Stimulated activated CD8-positive, alpha-beta memory T cell treated with anti-CD3 and anti-CD28 coated beads, Interleukin-12 subunit alpha, Interleukin-12 subunit beta, amount 100 ng/mL, for 1 hour (primary cell): ENCODE data around the gene NPPA.
A peak's percentile ranks its signal among the peaks of the same experiment; 100 is the strongest.
"Not testable (repeated sequence)": the region's sequence is repeated elsewhere in the genome, so short reads cannot be mapped to it uniquely, and the experiment has no call there.

Experiments
- DNase-seq: peaks from one replicate; pipeline ENCODE4 v3.0.0-alpha.2; 2020; ENCODE audit warnings: low read depth

NPPA gene

DNA sequence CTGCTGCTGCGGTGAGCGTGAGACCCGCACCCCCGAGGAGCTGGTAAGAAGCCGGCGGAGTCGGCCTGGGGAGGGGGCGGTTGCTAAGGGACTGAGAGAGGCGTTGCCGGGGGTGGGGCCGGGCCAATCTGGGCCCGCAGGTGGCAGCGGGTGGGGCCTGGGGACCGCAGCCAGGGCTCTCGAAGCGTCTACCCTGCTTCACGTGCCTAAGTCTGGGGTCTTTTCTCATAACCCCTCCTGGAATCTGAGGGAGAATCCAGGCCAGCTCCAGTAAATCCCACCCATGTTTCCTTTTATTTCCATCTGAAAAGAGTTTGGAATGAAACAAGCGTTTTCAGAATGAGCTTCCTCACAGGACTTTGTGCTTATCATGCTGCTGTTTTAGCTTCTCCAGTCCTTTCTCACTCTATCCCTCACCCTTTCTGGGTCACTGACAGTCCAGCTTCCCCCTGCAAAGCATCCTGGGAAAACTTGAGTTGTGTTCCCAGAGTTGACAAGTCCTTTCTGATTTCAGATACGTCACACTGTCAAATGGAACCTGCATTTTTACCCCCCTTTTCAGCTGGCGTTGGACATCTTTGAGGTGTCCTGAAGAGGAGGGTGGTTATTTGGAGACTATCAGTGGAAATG, 41.2 kb downstream of the NPPA start:
- DNase-seq = no peak

DNA sequence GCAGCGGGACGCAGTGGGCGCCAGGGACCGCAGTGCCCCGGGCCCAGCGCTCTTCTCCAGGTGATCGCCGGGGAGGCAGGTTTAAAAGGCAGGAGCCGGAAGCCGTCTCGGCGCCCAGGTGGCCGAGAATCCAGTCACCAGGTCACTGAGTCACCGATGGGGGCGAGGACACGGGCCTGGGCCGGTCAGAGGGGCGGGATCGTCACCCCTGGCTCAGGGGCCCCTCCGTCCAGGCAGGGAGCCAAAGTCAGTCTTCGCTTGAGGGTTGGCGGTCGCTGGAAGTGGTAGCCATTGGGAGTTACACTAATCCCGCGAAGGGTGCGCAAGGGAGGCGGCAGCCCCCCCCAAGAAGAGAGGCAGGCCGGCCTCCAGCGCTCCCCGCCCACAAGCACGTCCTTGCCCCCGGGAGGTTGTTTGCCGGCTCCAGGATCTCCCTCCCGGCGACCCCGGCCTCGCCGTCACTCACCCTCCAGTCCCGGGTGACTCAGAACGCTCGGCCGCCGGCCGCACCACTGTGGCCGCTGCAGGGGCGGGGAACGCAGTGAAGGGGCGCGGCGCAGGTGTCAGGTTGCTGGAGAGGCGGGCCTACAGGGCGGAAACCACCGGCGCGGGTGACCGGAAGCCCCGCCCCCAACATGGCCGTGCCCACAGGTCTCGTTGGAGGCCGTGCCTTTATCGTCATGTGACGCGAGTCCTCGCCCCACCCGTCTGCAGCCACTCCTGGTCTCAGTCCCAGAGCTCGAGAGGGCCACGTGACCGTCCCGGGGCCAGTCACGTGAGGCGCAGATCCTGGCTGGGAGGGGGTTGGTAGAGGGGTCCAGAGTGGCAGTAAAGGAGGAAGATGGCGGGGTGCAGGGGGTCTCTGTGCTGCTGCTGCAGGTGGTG, 41.9 kb downstream of the NPPA start, which contains the start of the genes CLCN6 and MTHFR:
Gene CLCN6, plus strand, starts transcription at position 770 of the 885 bp plus-strand sequence. Its CDS starts 72 bp downstream, at position 842.
Gene MTHFR, minus strand, starts transcription at position 543 of the 885 bp plus-strand sequence. CDS start 2,848 bp downstream, outside the sequence.
- peak; percentile 95 for DNase-seq

DNA sequence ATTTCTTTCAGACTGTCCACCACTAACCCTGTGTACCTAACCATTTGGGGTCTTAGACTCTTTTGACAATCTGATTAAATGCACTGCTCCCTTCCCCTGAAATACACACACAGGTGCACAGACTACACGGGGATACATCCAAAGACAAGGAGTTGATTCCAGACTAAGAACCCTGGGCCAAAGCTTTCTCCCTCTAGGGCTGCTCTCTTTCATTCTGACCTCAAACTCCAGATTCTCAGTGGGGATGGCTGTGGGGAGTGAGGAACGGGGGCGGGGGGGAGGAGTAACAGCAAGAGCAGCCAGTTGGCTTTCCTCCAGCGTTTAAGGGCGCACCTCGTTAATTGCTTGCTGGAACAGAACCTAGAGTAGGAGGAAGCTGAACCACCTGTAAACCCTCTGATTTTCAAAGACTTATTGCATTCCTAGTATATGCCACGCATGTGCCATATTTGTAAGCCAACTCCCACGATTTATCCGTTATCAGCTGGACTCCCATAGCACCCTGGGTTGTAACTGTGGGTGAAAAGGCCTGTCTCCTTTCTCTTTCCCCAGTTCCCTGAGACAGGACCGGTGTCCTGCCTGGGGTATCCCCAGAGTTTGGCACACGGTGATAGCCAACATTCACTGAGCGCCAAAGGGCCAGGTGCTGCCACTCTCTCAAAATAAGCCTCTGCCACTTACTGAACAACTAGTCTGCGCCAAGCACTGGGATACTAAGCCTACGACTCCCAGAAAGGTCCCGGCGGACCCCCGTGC, 42.7 kb downstream of the NPPA start:
- no peak for DNase-seq

DNA sequence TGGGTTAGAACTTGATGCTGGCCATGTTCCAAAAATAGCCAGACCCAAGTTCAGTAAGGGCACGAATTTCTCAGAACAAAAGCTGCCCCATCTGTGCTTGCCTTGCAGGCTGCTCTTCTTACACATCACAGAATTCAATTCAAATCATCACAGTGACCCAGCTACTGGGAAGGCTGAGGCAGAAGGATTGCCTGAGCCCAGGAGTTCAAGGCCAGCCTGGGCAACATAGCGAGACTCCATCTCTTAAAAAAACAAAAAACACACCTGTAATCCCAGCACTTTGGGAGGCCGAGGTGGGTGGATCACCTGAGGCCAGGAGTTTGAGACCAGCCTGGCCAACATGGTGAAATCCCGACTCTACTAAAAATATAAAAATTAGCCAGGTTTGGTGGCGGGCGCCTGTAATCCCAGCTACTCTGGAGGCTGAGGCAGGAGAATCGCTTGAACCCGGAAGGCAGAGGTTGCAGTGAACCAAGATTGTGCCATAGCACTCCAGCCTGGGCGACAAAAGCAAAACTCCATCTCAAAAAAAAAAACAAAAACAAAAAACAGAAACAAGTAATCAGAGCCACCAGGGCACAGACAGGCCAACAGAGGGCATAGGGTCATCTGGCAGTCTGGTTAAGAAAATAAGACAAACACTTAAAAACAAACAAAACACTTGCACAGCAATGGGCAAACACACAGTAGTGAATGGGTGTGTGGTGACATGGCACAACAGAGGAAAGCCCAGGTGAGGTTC, 43.5 kb downstream of the NPPA start:
- DNase-seq = not testable (repeated sequence)

DNA sequence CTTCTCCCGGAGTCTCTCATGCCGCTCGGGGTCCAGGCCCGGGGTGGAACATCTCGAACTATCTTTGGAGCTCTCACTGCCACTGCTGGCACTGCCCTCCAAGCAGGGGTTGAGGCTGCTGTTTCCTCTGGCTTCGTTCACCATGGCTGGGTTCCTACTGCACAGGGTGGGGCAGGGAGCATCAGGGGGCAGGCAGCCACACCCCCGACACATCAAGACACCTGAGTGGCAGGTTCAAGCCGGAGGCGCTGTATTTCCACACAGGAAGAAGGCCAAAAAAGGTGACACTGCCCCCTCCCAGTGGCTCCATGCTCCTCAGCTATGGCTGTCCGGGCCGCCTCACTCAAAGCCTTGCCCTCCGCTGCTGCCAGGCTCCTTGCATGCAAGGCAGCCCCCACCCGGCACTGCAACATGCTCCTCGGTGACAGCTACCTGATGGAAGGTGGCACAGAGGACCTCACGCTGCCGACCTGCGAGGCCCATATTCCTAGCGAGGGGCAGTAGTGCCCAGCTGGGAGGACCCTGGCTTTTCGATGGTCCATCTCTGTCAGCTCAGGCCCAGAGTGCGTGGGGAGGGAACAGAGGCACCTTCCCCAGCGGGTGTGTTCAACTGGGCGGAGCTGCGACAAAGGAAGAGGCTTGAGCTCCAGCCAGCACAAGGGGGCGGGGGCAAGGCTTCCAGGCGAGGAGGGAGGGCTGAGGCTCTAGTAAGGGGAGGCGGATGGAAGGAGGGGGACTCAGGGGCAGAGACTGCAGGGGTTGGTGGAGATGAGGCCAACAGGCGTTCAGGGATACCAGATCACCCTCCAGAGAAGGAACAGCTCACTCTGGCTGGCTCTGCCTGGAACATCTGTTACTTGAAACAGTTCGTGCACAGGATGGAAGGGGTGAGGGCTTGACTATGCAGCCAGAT, 44.4 kb downstream of the NPPA start:
- DNase-seq = peak; percentile 55

DNA sequence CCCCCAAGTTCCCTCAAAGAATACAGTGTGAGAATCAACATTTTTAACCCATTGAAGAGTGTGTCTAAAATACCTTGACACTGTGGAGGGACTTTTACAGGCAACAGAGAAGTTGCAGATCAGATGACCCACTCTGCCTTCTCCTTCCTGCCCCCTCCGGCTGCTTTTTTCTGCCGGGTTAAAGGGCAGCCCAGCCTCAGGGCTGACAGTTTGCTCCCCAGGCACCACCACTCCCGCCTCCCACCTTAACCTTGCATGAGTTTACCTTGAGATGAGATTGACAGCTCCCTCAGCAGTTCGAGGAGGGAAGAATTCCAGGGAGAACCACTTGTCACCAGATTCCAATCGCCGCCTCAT, 45.0 kb downstream of the NPPA start:
- DNase-seq = no peak

DNA sequence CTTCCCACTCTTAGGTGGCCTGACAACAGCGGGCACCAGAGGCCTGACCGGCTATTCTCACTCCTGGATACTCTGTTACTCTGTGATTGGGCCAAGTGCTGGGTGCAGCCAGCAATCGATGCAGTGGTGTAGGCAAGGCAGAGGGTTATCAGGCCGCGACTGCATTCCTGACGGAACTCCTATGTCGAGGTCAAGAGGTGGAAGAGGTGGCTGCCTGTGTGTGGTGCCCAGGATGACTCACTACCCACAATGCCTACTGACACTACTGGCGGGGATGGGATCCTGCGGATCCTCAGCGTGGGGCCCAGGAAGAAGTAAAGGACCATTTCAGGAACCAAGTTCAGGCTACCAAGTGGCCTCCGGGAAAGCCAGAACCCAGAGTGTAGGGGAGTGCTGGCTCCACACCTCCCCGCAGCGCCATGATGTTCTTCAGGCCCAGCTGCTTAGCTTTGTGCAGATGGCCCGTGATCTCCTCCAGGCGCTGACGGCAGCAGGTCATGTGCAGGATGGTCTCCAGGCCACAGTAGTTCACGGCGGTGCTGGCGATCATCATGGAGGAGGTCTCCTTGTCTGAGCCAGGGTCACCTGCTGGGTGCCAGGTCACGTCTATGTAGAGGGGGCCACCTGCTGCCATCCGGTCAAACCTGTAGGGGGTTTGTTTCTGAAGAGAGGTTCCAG, 46.7 kb downstream of the NPPA start:
- DNase-seq = no peak

DNA sequence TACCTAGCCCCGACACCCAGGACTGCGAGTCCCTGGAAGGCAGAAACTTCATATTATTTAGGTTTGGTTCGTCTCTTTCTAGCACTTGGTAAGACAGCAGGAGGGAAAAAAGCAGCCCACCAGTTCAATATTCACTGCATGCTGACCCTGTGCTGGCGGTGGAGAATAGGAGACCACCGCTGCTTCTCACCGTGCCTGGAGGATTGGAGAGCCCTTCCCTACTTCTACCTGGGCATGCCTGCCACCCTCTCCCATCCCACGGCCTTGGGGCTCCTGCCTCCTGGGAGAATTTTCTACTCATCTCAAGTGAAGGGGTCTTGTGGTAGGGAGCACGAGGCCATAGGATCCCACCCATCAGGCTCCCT, 47.2 kb downstream of the NPPA start:
- DNase-seq = no peak

DNA sequence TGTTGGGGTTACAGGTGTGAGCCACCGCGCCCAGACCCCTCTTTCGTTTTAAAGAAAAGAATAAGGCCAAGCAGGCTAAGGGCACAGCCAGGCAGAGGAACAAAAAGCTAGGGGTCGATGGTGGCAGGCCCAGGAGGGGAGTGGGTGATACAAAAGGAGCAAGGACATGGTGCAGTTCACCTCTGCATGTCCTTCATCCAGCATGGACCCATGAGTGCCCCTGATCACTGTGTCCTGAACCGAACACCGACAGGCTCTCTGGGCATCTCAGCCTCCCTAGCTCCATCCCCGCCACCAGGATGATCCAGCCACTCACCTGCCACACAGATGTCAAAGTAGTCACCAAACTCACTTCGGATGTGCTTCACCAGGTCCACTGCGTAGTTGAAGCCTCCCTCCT, 47.7 kb downstream of the NPPA start:
- DNase-seq = no peak

DNA sequence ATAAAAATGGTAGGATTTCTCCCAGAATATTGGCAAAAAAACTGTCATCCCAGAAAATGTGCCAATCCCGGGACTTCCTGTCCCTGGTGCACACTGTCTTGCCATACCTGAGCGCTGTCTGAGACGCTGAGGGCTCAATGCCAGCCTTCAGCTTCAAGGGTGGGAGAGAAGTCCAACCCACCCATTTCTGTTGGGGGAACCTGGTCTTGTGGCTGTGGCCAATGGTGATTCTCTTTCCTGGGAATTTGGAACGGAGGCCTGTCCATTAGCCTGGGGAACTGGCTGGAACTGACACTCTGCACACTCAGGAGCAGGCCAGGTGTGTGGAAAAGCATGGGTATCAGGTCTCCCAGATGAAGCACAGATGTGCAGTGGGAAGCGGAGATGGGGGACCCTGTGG, 48.5 kb downstream of the NPPA start:
- no peak for DNase-seq

DNA sequence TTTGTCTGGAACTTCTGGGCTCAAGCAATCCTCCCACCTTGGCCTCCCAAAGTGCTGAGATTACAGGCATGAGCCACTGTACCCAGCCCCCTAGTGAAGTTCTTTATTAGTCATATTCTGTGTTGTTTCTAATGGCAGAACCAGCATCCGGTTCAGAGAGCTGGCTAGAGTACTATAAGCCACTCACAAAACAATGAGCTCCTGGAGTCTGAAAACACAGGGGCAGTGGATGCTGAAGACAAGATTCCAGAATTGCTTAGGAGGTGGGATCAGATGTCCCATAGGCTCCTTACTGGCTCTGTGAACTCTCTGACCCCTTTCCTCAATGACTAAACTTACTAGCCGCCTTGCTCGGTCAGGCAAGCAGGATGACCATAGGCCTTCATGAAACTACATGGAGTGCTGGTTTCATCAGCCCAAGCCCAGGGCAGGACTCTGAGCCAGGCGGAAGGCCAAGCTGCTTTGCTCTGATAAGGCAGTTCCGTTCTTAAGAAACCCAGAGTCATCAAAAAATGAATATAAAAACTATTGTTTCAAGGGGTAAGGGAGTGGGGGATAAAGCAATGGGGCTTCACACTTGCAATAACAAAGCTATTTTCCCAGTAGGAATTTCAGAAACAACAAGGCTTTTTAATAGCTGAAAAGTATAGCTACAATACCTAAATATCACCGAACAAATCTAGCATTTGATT, 49.9 kb downstream of the NPPA start:
- no peak for DNase-seq

DNA sequence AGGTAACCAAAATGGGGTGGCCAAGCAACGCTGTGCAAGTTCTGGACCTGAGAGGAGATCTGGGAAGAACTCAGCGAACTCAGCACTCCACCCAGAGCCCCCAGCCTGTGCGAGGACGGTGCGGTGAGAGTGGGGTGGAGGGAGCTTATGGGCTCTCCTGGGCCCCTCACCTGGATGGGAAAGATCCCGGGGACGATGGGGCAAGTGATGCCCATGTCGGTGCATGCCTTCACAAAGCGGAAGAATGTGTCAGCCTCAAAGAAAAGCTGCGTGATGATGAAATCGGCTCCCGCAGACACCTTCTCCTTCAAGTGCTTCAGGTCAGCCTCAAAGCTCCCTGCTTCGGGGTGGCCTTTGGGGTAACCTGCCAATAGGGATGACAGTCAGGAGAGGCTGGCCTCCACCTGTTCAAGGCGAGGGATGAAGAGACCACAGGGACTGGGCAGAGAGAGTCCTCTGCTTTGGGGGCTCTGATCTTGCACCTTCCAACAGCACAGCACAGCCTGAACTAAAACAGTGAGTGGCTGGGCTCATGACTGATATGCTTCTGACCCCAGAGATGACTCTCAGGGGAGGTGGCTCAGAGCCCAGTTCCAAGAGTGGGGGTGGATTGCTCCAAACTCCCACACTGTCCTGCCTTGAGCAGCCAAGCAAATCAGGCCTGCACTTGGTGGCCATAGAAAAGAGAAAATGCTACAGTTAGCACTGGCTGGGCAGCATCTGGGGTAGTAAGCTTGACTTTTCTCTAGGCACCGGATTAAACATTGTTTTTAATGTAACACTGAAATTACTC, 51.4 kb downstream of the NPPA start:
- DNase-seq = no peak
